NCI-H345 treated with DMSO at 0.1 percent for 48 hours (cell line): Measurements from ENCODE around the gene TSR3.
"Not testable (repeated sequence)": the region's sequence is repeated elsewhere in the genome, so short reads cannot be mapped to it uniquely, and the experiment has no call there.

Experiments
- DNase-seq: peaks from one replicate; lab custom pipeline; 2025; ENCODE audit not compliant: unreplicated experiment; lab: John Stamatoyannopoulos, UW

TSR3 gene

DNA sequence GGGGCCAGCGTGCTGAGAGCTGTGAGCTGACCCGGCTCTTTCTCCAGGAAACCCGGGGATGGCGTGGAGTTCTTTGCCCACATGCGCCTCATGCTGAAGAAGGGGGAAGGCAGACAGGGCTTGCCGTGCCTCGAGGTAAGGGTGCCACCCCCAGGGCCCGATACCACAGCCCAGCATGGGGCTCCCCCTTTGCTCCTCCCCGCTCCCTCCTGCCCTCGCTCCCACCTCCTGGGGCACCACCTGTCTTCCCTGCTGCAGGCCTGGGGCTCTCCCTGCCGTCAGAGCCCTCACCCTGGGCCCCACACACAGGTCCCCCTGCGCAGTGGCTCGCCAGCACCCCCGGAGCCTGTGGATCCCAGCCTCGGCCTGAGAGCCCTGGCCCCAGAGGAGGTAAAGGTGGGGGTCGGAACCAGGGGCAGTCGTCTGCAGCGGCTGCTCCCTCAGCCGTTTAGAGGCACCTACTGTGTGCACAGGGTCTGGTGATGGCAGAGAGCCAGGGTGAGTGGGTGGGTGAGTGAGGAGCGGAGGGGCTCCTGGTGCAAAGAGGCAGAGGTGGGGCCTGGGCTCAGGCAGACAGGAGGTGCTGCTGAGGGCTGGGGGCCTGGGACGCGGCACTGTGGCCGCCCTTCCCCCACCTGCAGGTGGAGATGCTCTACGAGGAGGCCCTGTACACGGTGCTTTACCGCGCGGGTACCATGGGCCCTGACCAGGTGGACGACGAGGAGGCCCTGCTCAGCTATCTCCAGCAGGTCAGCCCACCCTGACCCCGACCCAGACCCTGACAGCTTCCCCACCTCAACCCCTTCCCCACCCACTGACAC lies 12.6 kb downstream of the TSR3 start:
- no peak for DNase-seq

DNA sequence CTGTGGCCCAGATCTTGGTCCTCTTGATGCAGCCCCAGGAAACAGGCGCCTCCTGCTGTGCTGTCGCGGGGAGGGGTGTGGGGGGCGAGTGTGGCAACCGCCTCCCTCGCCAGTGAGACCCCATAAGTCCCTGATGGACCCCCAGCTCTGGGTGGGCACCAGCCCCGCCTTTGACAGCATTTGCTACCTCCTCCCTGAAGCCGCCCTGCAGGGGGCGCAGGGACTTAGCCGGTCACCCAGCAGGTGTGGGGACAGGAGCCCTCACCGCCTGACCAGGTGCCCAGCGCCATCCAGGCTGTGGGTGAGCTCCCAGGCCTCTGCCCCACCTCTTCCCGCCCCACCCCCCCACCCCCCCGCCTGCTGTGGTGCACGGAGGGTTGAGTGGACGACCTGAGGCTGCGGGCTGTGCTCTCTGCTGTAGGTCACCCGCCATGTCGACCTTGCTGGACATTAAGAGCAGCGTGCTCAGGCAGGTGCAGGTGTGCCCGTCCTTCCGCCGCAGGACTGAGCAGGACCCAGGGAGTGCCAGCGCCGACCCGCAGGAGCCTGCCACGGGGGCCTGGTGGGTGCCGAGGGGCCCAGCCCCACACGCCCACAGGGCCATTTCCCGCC lies 13.5 kb downstream of the TSR3 start:
- DNase-seq = no peak

GRCh38 chr16:1337486-1337885 lies 14.2 kb downstream of the TSR3 start:
- DNase-seq = no peak

- DNase-seq = no peak
Observed at GRCh38 chr16:1336619-1337018, 15.1 kb downstream of the TSR3 start.

DNA sequence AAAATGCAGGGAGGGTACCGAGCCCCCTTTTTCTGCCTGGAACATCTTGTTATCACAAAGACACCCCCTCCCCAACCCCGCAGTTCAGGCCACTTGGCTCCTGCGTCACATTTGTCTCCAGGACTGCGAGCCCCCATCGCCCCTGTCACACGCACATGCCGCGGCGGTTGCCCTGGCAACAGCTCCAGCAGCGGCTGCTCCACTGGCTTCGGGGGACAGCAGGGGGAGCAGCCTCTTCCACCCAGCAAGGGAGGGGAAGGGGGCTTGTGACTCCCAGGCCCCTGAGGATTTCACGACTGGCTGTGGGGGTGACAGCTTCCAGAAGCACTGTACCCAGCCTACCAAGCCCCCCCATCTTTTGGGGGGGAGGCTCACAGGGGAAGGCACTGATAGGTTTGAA lies 15.7 kb downstream of the TSR3 start:
- no peak for DNase-seq

DNA sequence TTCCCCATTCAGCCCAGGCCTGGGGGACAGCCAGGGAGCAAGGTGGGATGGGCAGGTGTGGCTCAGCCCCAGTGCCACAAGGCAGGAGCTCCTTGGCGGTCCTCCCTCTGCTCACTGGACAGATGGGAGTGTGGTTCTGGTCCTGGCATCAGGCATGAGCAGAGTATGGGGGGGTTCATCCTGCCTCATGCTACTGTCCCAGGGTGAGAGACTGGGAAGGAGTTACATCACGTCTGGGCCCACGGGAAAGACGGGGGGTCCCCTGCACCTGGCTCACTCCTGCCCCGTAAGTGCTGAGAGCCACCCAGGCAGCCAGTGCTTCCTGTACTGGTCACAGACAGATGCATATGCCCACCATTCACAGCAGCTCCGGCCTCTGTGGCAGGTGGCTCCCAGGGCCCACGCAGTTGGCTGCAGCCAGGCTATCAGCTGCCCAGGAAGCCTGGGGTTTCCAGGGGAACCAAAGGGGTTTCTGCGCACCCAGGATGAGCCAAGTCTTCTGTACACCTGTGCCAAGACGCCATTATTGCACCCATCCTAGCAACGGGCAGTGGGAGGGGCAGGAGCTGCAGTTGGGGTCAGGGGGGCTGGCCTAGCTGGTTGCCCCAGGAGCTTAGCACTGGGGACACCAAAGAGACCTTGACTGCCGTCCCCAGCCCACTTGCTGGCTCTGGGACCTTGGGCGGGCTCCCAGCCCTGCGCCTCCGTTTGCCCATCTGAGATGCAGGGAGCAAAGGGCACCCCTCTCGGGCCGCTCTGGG lies 16.3 kb downstream of the TSR3 start:
- DNase-seq = no peak

DNA sequence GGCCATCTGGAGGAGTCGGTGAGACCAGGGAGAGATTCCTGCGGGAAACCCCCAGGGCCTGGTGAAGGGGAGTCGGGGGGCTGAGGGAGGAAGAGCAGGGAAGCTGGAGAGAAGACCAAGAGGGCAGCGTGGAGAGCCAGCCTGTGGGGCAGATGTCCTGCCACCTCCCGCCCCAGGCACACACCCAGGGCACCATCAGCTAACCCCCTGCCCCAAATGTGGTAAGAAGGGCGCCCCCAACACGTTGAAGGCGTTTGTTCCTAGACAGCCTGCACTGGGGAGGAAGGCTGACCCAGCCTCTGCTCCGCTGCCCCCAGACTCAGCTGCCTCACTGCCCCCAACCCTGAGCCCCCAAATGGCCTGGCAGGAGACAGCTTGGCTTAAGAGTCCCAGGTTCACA lies 16.9 kb downstream of the TSR3 start:
- no peak for DNase-seq

DNA sequence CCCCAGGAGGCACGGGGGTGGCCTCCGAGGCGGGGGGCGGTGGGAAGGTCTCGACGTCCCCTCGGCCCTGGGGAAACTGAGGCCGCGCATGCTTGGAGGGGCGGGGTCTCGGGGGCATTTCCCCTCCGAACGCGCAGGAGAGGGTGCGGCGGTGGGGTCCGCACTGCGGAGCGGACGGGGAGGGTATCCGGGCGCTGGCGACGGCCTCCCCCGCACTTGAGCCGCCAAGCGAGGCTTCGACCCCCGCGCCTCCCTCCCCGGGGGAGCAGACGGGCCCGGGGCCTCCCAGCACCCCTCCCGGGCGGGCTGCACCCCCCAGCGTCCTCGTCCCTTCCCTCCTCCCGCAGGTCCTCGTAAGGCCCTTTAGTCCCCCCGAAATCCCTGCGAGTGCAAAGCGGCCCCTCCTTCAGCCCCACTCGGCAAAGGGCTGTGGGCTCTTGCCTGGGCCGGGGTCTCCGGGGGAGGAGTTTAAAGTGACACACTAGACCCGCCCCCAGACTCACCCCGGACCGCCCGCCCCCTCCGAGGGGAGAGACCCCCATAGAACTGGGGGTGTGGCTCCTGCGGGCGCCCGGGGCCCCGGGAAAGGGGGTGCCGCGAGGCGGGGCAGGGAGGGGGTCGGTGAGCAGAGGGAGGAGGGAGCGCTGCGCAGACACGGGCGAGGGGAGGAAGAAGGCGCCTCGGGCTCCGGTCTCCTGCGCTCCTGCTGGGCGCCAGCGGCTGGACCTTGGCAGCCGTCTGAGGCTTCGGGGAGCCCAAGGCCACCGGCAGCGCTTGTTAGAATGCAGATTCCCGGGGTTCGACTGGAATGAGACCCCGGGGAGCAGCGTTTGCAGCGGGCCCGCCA lies 17.6 kb downstream of the TSR3 start:
- DNase-seq = no peak

- DNase-seq = no peak
Observed at GRCh38 chr16:1333149-1333812, 18.4 kb downstream of the TSR3 start, which contains the start of gene BAIAP3. TSS of gene BAIAP3 (plus strand) at chr16:1333645. CDS start at chr16:1338550, 4,905 bp downstream.

DNA sequence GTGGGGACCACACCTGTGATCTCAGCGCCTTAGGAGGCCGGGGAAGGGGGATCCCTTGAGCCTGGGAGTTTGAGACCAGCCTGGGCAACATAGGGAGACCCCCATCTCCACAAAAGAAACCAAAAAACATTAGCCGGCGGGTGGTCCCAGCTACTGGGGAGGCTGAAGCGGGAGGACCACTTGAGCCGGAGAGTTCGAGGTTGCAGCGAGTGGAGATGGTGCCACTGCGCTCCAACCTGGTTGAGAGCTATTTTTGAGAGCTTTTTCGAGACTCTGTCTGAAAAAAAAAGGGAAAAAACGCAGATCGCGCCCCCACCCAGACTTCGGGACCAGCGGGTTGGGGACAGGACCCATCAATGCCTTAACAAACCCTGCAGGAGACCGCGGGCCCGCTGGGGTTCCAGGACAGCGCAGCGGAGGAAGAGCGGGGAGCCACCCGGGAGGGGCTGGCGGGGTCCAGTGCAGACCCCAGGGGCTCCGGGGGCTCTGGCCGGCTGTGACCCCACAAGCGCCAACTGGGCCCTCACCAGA lies 19.0 kb downstream of the TSR3 start:
- no peak for DNase-seq

- no peak for DNase-seq
Observed at GRCh38 chr16:1331712-1332617, 19.7 kb downstream of the TSR3 start.

DNA sequence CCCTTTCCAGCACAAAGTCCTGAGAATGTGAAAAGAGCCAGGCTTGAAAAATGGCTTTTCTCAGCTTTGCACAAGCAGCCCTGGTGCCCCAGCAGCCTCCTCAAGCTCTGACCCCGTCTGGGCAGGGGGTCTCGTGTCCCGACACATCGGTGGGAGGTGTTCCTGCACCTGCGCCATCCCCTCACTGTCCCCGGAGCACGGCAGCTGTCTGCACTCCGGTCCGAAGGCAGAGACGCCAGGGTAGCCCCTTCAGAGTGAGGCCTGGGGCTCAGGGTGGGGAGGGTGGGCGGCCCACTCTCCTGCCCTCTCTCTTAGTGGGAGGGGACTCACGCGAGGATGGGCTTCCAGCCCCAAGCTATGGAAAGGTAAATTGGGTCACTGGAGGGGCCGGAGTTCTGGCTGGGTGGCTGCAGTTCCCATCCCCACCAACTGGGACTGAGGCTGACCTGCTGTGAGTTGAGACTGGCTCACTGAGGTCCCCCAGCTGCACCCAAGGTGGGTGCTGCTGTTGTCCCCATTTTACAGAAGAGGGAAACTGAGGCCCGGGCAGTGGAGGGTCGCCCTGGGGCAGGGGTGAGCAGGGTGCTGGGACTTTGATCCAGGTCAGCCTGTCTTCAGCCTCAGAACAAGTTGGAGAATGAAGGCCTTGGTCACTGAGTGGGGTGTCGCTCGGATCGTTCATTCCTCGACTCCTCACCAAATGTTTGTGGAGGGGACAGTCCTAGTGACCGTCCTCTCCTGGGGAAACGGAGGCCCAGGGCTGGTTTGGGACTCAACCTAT lies 20.6 kb downstream of the TSR3 start:
- no peak for DNase-seq

DNA sequence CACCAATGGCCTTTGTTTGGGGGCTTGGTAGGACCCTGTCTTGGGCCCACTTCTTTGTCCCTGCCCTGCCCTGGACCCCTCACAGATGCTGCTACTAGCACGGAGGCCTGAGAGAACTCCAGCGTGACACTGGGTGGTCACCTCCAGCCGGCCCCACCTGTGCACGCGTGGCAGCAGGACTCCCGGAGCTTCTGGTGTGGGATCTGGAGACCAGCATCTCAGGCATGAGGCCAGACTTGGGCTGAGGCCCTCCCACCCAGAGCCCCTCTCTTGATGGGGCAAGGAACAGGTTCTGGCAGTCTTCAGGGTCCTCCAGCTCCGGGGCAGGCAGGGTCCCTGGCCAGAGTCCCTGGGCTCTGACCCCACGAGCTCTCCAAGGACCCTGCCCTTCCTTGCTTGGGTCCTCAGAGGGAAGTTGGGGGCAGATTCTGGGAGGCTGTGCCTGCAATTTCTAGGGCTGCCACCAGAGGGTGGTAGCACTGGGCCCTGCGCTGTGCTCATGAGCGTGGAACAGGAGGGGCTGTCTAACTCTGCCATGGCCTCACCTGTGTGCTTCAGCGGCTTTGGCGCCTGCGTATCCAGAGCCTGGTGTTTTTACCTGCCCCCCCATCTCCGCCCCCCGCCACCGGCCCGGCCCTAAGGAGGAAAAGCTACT lies 21.3 kb downstream of the TSR3 start:
- DNase-seq = no peak

DNA sequence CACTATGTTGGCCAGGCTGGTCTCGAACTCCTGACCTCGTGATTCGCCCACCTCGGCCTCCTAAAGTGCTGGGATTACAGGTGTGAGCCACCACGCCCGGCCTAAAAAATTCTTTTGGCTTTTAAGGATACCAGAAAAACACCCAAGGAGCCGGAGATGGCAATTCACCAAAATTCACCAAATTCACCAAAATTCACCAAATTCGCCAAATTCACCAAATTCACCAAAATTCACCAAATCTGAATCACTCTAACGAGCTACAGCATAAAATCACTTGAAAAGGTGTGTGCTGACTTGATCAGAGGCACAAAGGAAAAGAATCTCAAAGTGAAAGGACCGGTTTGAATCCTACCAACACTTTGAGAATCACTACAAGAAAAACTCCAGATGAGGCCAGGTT lies 22.7 kb downstream of the TSR3 start:
- not testable (repeated sequence) for DNase-seq

DNA sequence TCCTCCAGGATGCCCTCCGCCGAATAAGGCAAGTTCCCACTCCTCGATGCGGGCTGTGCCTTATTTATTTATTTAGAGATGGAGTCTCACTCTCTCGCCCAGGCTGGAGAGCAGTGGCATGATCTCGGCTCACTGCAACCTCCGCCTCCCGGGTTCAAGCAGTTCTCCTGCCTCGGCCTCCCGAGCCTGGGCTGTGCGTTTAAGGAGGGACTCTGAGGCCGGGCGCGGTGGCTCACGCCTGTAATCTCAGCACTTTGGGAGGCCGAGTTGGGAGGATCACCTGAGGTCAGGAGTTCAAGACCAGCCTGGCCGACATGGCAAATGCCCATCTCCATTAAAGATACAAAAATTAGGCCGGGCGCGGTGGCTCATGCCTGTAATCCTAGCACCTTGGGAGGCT lies 23.5 kb downstream of the TSR3 start:
- DNase-seq = not testable (repeated sequence)

DNA sequence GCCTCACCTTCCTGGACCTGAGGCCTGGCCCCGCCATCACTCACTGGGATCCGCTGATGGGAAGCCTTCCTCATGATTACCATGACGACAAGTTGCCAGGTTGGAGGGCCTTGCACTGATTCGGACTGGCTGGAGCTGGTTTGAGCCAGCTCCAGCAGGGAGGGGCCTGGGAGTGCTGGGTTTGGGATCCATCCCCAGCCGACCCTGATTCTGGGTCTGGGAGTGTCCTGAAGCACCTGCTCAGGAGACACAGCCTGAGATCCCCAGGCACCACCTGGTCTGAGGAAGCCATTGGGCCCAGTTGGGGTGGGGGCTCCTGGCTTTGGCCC lies 24.1 kb downstream of the TSR3 start:
- DNase-seq = no peak

- no peak for DNase-seq
Observed at GRCh38 chr16:1326946-1327618, 24.6 kb downstream of the TSR3 start.
